Measurements from ENCODE around the gene RNU1-1.
"Not testable (repeated sequence)": the region's sequence is repeated elsewhere in the genome, so short reads cannot be mapped to it uniquely, and the experiment has no call there.

The RNU1-1 gene

GRCh38 chr1:16491056-16491675 lies 22.9 kb downstream of the RNU1-1 start:
- DNase-seq, result no peak

DNA sequence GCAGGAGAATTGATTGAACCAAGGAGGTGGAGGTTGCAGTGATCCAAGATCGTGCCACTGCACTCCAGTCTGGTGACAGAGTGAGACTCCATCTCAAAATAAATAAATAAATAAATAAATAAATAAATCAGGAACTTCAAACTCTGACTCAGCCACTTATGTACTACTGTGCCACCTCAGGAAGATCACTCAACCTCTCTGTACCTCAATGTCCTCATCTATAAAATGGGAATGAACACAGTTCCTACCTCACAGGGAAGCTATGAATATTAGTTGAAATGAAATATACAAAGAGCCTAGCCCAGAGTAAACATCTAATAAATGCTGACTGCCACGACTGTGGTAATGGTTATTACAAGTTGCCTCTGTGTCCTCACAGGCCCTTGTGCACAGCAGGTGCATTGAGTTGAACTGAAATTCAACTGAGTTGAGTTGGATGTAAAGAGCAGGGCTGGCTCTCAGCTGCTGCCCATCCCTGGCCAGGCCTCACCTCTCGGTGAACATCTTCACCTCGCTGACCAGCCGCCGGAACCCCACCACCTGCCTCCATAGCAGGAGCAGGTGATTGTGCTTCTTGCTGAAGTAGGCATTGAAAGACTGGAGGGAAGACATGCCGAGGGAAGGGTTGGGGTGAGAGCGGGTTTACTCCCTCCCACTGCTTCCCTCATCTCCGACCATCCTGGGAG lies 24.7 kb downstream of the RNU1-1 start:
- DNase-seq, result not testable (repeated sequence)

GRCh38 chr1:16487011-16487410 lies 27.1 kb downstream of the RNU1-1 start:
- DNase-seq, result not testable (repeated sequence)

- not testable (repeated sequence) for DNase-seq
Observed at GRCh38 chr1:16486316-16486715, 27.8 kb downstream of the RNU1-1 start.

DNA sequence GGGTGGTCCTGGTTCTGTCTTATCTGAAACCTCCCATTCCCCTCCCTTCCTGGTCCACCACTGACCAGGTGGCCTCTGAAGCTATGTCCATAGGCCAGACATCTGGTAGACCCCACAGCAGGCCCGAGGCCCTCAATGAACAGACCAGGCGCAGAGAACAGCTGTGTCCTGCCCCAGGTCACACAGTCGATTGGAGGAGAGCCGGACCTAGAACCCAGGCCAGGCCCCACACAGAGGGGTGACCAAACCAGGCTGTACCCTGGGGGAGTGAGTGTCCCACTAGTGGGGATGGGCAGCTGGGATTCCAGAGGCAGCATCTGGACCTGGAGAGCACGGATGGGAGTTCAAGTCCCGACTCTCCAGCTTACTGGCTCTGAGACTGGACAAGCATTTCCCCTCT lies 29.2 kb downstream of the RNU1-1 start:
- no peak for DNase-seq

DNA sequence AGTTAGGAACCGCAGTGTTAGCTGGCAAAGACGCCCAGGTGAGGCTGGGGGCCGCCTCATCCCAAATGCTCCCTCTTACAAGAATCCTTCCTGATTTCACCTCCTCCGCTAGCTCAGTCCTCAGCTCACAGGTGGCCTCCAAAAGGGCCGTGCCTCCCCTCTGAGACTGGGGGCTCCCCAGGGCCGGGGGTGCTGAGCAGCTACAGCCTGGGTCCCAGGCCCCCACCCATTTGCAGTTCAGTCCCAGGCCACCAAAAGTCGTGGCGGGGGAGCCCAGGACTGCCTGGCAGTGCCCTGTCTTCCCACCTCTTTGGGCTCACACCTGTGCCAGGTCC lies 29.6 kb downstream of the RNU1-1 start:
- DNase-seq, result no peak

DNA sequence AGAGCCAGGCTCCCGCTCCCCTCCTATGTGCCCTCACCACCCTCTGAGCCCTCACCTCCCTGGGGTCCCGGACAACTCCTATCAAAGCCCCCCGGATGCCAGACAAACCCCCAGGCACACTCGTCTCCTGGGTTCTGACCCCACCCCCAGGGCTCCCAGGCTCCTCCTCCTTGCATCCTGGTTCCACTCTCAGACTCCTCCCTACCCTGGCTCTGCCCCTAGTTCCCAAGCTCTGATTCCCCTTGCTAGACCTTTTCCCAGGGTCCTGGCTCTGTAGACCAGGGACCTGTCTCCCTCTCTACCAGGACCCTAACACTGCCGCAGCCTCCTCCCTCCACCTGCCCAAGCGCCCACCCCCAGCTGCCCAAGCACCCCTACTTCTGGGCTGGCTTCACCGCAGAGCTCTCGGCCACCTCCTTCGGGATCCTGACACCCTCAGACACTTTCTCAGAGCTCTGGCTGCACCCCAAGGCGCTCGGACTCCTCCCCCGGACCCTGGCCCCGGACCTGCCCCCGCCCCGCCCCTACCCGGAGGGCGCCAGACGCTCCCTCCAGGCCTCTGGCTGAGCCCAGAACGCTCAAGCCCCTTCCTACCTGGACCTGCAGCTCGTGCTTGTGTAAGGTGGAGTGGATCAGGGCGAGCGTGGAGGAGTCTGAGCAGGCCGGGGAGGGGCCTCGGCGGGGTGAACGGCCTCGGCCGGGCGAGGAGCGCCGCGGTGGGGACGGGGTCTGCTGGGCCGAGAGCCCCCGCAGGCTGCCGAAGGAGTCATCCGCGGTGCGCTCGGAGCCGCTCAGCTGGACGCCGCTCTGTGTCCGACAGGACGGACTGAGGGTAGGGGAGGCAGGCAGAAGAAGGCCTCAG lies 30.2 kb downstream of the RNU1-1 start:
- DNase-seq, result not testable (repeated sequence)

DNA sequence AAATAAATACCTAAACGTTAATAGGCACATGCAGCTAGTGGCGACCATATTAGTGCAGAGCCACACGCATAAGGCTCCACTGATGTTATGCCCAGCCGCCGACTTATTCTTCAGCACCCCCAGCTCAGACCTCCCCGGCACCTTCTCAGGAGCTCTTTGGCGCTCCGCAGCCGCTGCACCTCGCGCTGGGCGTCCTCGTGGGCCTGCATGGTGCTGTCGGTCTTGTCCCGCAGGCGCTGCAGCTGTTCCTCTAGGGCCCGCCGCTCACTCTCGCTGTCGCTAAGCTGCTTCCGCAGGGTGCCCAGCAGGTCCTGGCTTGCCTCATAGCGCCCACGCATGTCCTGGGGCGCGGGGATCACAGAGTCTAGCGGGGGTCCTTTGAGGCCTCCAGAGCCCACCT lies 30.9 kb downstream of the RNU1-1 start:
- DNase-seq, result not testable (repeated sequence)

- no peak for DNase-seq
Observed at GRCh38 chr1:16478091-16478490, 36.0 kb downstream of the RNU1-1 start.

- not testable (repeated sequence) for DNase-seq
Observed at GRCh38 chr1:16475771-16476770, 38.0 kb downstream of the RNU1-1 start.

- DNase-seq, result not testable (repeated sequence)
Observed at GRCh38 chr1:16474891-16475290, 39.2 kb downstream of the RNU1-1 start.

GRCh38 chr1:16474166-16474800 lies 39.8 kb downstream of the RNU1-1 start:
- DNase-seq, result no peak

DNA sequence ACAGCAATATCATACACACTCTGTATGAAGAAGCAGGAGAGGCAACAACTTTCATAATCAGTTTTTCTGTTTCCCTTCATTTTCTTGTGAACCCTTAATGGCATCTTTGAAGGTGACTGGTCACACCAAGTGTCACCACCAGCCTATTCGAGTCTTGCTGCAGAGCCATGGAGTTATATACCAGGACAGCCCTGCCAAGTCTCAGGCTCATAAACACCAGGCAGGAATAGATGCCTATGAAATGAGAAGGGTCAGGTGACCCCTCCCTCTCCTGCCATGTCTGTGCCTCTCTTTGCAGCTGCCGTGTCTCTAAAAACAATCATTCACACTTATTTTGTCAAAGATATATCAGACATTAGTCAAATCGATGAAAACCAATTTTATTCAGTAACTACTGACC lies 45.5 kb downstream of the RNU1-1 start:
- no peak for DNase-seq

DNA sequence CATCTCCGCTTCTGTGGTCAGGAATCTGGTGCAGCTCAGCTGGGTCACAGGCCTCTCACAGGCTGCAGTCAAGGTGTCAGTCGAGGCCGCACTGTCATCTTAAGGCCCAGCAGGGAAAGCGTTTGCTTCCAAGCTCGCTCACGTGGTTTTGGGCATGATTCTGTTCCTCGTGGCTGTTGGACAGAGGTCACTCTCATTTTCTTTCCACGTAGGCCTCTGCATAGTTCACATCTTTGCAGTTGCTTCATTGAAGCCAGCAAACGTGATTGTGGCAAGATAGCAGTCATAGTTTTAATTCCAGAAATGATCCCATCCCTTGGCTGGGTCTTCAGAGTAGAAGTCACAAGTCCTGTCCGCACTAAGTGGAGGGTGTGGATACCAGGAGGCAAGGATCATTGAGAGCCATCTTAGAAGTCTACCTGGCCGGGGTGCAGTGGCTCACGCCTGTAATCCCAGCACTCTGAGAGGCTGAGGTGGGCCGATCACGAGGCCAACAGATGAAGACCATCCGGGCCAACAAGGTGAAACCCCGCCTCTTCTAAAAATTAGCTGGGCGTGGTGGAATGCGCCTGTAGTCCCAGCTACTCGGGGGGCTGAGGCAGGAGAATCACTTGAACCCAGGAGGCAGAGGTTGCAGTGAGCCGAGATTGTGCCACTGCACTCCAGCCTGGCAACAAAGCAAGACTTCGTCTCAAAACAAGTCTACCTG lies 49.0 kb downstream of the RNU1-1 start:
- no peak for DNase-seq
